B cell (primary cell): ENCODE measurements around the gene GMPPB.
"Not testable (repeated sequence)": the region's sequence is repeated elsewhere in the genome, so short reads cannot be mapped to it uniquely, and the experiment has no call there.

ENCODE experiments used
- EZH2 ChIP-seq: IDR thresholded peaks from 2 replicates; pipeline ENCODE4 v1.6.1; 2012; ENCODE audit warnings: borderline replicate concordance, low read depth, mild to moderate bottlenecking, moderate library complexity, low read length; ENCODE audit not compliant: insufficient read depth, poor library complexity, severe bottlenecking
- TF ChIP-seq, protein P1 (sequence below): fragments of 200-600 bp; IDR thresholded peaks from one replicate; pipeline ENCODE4 v1.8.0; 2022; ENCODE audit warnings: antibody characterized with exemption, mild to moderate bottlenecking

DNA sequence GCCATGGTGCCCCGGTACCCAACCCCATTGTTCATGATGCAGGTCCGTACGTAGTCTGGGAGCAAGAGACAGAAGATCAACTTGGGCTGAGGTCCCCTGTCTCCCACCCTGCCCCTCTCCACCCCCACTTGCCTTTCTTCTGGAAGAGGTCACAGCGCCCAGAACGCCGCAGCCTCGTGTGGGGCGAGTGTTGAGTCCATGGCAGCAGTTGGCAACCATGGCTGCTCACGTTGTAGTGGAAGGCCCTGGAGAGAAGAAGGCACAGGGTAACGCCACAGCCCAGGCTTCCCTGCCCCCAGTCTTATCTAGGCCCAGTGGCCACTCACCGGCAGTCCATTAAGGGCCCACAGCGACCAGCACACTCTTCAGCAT, 36.3 kb downstream of the GMPPB start:
- TF ChIP-seq, protein P1, sequence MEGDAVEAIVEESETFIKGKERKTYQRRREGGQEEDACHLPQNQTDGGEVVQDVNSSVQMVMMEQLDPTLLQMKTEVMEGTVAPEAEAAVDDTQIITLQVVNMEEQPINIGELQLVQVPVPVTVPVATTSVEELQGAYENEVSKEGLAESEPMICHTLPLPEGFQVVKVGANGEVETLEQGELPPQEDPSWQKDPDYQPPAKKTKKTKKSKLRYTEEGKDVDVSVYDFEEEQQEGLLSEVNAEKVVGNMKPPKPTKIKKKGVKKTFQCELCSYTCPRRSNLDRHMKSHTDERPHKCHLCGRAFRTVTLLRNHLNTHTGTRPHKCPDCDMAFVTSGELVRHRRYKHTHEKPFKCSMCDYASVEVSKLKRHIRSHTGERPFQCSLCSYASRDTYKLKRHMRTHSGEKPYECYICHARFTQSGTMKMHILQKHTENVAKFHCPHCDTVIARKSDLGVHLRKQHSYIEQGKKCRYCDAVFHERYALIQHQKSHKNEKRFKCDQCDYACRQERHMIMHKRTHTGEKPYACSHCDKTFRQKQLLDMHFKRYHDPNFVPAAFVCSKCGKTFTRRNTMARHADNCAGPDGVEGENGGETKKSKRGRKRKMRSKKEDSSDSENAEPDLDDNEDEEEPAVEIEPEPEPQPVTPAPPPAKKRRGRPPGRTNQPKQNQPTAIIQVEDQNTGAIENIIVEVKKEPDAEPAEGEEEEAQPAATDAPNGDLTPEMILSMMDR: not testable (repeated sequence)
- not testable (repeated sequence) for TF ChIP-seq EZH2
